H1 (cell line): ENCODE data around the gene ZNF232. TPM values are rescaled to one million over a fixed set of nuclear protein-coding genes. Genes with fewer than 3 reads are reported as not detected.
A peak's percentile ranks its signal among the peaks of the same experiment; 100 is the strongest.

ENCODE experiments used
- CTCF ChIA-PET: fragments of 300-600 bp; sonication (Branson Sonifier 250); formaldehyde crosslinking; loops from one replicate; lab custom pipeline; 2021; ENCODE audit not compliant: partially characterized antibody; lab: Charles Lee
- POLR2A ChIA-PET: fragments of 300-600 bp; sonication (Branson Sonifier 250); formaldehyde crosslinking; loops from one replicate; lab custom pipeline; 2021; ENCODE audit warnings: inconsistent platforms; ENCODE audit not compliant: partially characterized antibody; lab: Charles Lee
- DNase-seq, 2 experiments: peaks; one replicate each; pipeline versions ENCODE4 v3.0.0 to v3.0.0-alpha.2; 2010 to 2022; ENCODE audit warnings: low spot score in 2 of 2, low read depth in 1 of 2, mixed read lengths in 1 of 2
- FAIRE-seq: peaks from 2 replicates; lab custom pipeline; 2011; peaks lifted over from hg19 to GRCh38; lab: Jason Lieb, UNC
- H2AFZ ChIP-seq: 2 replicates; pipeline ENCODE4 v1.8.1; 2012; ENCODE audit warnings: low read length, inconsistent platforms
- H2AK5ac ChIP-seq: 2 replicates; pipeline ENCODE4 v1.6.1; 2013; ENCODE audit warnings: low read depth, low read length
- H2BK120ac ChIP-seq: replicated peaks from 2 replicates; pipeline ENCODE3; 2013; ENCODE audit warnings: low read depth, low read length, inconsistent platforms
- H2BK12ac ChIP-seq: 2 replicates; pipeline ENCODE4 v1.6.1; 2013; ENCODE audit warnings: low read depth, low read length
- H2BK15ac ChIP-seq: 2 replicates; pipeline ENCODE4 v1.6.1; 2013; ENCODE audit warnings: low read length
- H2BK20ac ChIP-seq: 2 replicates; pipeline ENCODE4 v1.6.1; 2013; ENCODE audit warnings: low read length
- H2BK5ac ChIP-seq: 2 replicates; pipeline ENCODE4 v1.6.1; 2013; ENCODE audit warnings: low read depth, low read length
- H3K14ac ChIP-seq: 2 replicates; pipeline ENCODE4 v1.6.1; 2013; ENCODE audit warnings: inconsistent platforms; ENCODE audit not compliant: insufficient read length
- H3K18ac ChIP-seq: 2 replicates; pipeline ENCODE4 v1.6.1; 2013; ENCODE audit warnings: low read length; ENCODE audit errors: extremely low read depth
- H3K23ac ChIP-seq: 2 replicates; pipeline ENCODE4 v1.6.1; 2013; ENCODE audit warnings: inconsistent platforms; ENCODE audit not compliant: insufficient read length
- H3K23me2 ChIP-seq: 2 replicates; pipeline ENCODE4 v1.6.1; 2013; ENCODE audit warnings: low read depth, low read length
- H3K27ac ChIP-seq: 2 replicates; pipeline ENCODE4 v1.6.1; 2011; ENCODE audit warnings: low read depth, low read length, inconsistent platforms
- H3K27me3 ChIP-seq, 4 experiments: replicated peaks in 1 of 4; 1 replicate in 1 of 4; 2 replicates in 3 of 4; pipeline versions ENCODE4 v1.6.1 to v1.8.1; 2011 to 2013; ENCODE audit warnings: low read length in 3 of 4, mild to moderate bottlenecking in 3 of 4, inconsistent platforms in 2 of 4, mixed read lengths in 2 of 4, moderate library complexity in 1 of 4; ENCODE audit not compliant: control insufficient read depth in 3 of 4, insufficient read depth in 3 of 4; ENCODE audit errors: extremely low read depth in 1 of 4
- H3K36me3 ChIP-seq, 4 experiments: 2 replicates each; pipeline versions ENCODE4 v1.6.1 to v1.8.1; 2011 to 2013; ENCODE audit warnings: mild to moderate bottlenecking in 4 of 4, low read length in 3 of 4, moderate library complexity in 2 of 4, control low read depth in 1 of 4, inconsistent platforms in 1 of 4; ENCODE audit not compliant: insufficient read depth in 4 of 4, control insufficient read depth in 2 of 4
- H3K4ac ChIP-seq: replicated peaks from 2 replicates; pipeline ENCODE3; 2013; ENCODE audit warnings: low read length, low read depth, mixed read lengths, inconsistent platforms; ENCODE audit not compliant: insufficient read length
- H3K4me1 ChIP-seq, 4 experiments: replicated peaks in 1 of 4; 1 replicate in 1 of 4; 2 replicates in 3 of 4; pipeline versions ENCODE4 v1.6.1 to v1.8.1; 2011 to 2013; ENCODE audit warnings: low read length in 3 of 4, inconsistent platforms in 2 of 4, mixed read lengths in 1 of 4; ENCODE audit not compliant: insufficient read depth in 4 of 4, control insufficient read depth in 3 of 4
- H3K4me2 ChIP-seq, 2 experiments: 2 replicates each; pipeline versions ENCODE4 v1.6.1 to v1.8.1; 2011 to 2013; ENCODE audit warnings: low read depth in 2 of 2, low read length in 2 of 2, control low read depth in 1 of 2, inconsistent platforms in 1 of 2, mild to moderate bottlenecking in 1 of 2; ENCODE audit not compliant: insufficient read depth in 1 of 2
- H3K4me3 ChIP-seq, 4 experiments: fragments of 200-600, 300-600 bp in 1 of 4; sonication (generic), shearing (Covaris generic), sonication (Bioruptor Twin) in 1 of 4; 2 replicates each; pipeline versions ENCODE4 v1.5.1 to v1.8.1; 2011 to 2016; ENCODE audit warnings: low read length in 4 of 4, low read depth in 3 of 4, control low read depth in 2 of 4, inconsistent platforms in 2 of 4, mild to moderate bottlenecking in 2 of 4, mixed read lengths in 1 of 4, moderate library complexity in 1 of 4; ENCODE audit not compliant: insufficient read depth in 2 of 4; ENCODE audit errors: extremely low read depth in 1 of 4
- H3K56ac ChIP-seq: replicated peaks from 2 replicates; pipeline ENCODE3; 2013; ENCODE audit warnings: low read depth, mild to moderate bottlenecking, mixed read lengths, low read length, inconsistent platforms; ENCODE audit not compliant: insufficient read length
- H3K79me1 ChIP-seq: 2 replicates; pipeline ENCODE4 v1.6.1; 2013; ENCODE audit warnings: low read depth, low read length, control low read depth
- H3K79me2 ChIP-seq, 2 experiments: 2 replicates each; pipeline versions ENCODE4 v1.6.1 to v1.8.1; 2012 to 2013; ENCODE audit warnings: low read length in 2 of 2, mild to moderate bottlenecking in 2 of 2, inconsistent platforms in 1 of 2; ENCODE audit not compliant: insufficient read depth in 2 of 2, control insufficient read depth in 1 of 2
- H3K9ac ChIP-seq, 4 experiments: replicated peaks in 1 of 4; 1 replicate in 1 of 4; 2 replicates in 3 of 4; pipeline versions ENCODE4 v1.6.1 to v1.8.1; 2011 to 2013; ENCODE audit warnings: low read depth in 3 of 4, low read length in 3 of 4, control low read depth in 2 of 4, mild to moderate bottlenecking in 2 of 4, moderate library complexity in 2 of 4, inconsistent platforms in 1 of 4; ENCODE audit errors: extremely low read depth in 1 of 4
- H3K9me3 ChIP-seq, 2 experiments: 2 replicates each; pipeline versions ENCODE4 v1.6.1 to v1.8.1; 2012 to 2013; ENCODE audit warnings: mild to moderate bottlenecking in 2 of 2, moderate library complexity in 2 of 2, control low read depth in 1 of 2, inconsistent platforms in 1 of 2, low read depth in 1 of 2, low read length in 1 of 2, mixed read lengths in 1 of 2; ENCODE audit not compliant: insufficient read depth in 2 of 2
- H4K20me1 ChIP-seq, 2 experiments: replicated peaks in 1 of 2; 2 replicates each; pipeline versions ENCODE3 to v1.8.1; 2011 to 2013; ENCODE audit warnings: inconsistent platforms in 2 of 2, low read length in 2 of 2, mild to moderate bottlenecking in 1 of 2; ENCODE audit not compliant: insufficient read depth in 2 of 2, control insufficient read depth in 1 of 2
- H4K5ac ChIP-seq: 2 replicates; pipeline ENCODE4 v1.6.1; 2013; ENCODE audit warnings: low read length, low read depth, mixed read lengths, inconsistent platforms; ENCODE audit not compliant: insufficient read length
- H4K8ac ChIP-seq: 2 replicates; pipeline ENCODE4 v1.8.0; 2013; ENCODE audit warnings: mild to moderate bottlenecking, moderate library complexity, low read length, inconsistent platforms; ENCODE audit not compliant: insufficient read depth; ENCODE audit errors: extremely low read depth
- H4K91ac ChIP-seq: replicated peaks from 2 replicates; pipeline ENCODE3; 2013; ENCODE audit warnings: low read length, mixed read lengths, inconsistent platforms; ENCODE audit not compliant: insufficient read length
- BACH1 ChIP-seq: IDR thresholded peaks from 2 replicates; pipeline ENCODE4 v1.6.1; 2012; ENCODE audit warnings: low read length, improper control_type of control experiment
- NANOG ChIP-seq: IDR thresholded peaks from 2 replicates; pipeline ENCODE4 v1.6.1; 2011; ENCODE audit warnings: low read length, low read depth, mild to moderate bottlenecking, inconsistent platforms; ENCODE audit not compliant: insufficient read depth, poor library complexity, severe bottlenecking
- POU5F1 ChIP-seq: IDR thresholded peaks from 2 replicates; pipeline ENCODE4 v1.6.1; 2011; ENCODE audit warnings: low read depth, mild to moderate bottlenecking, low read length, moderate library complexity
- RAD21 ChIP-seq, 2 experiments: IDR thresholded peaks in 1 of 2; conservative IDR thresholded peaks in 1 of 2; 2 replicates each; pipeline ENCODE4 v1.6.1; 2011; ENCODE audit warnings: low read depth in 2 of 2, low read length in 2 of 2, improper control_type of control experiment in 1 of 2, inconsistent platforms in 1 of 2, mild to moderate bottlenecking in 1 of 2, moderate library complexity in 1 of 2
- RNF2 ChIP-seq: fragments of 200-900, 300-1000 bp; sonication (generic); IDR thresholded peaks from 2 replicates; pipeline ENCODE4 v1.7.1; 2016; ENCODE audit warnings: borderline replicate concordance, low read depth, mild to moderate bottlenecking, antibody characterized with exemption, low read length; ENCODE audit not compliant: poor library complexity, severe bottlenecking; ENCODE audit errors: missing control alignments
- TCF12 ChIP-seq: IDR thresholded peaks from 2 replicates; pipeline ENCODE4 v1.6.1; 2011; ENCODE audit warnings: low read depth, mild to moderate bottlenecking, low read length
- WGBS, 2 experiments: shearing (Covaris generic) in 1 of 2; methylation state at CpG; one replicate each; pipeline versions ENCODE4 v1.1.6 to v1.1.7; 2013 to 2015; ENCODE audit warnings: low lambda C conversion rate in 2 of 2, mixed read lengths in 2 of 2, inconsistent platforms in 1 of 2, low coverage in 1 of 2, missing lambda C conversion rate in 1 of 2; ENCODE audit not compliant: insufficient replicate concordance in 2 of 2, insufficient coverage in 1 of 2, insufficient read length in 1 of 2; ENCODE audit errors: extremely low coverage in 1 of 2, missing lambda C conversion rate in 1 of 2; 5-methylcytosine and 5-hydroxymethylcytosine counted together
- polyA plus RNA-seq, 7 experiments: library from polyadenylated mRNA; depleted of rRNA in 3 of 7; stranded (reverse) in 5 of 7; unstranded in 2 of 7; fragments of >200 nt in 5 of 7; fragments of 200-250 nt in 2 of 7; gene quantifications; 1 replicate in 5 of 7; 2 replicates in 1 of 7; 4 replicates in 1 of 7; pipeline versions ENCODE4 v1.2.1 to v1.2.3, GENCODE V29; 2011 to 2013; ENCODE audit warnings: missing spikeins in 2 of 7, mixed read lengths in 2 of 7
- total RNA-seq: library from RNA; stranded (reverse); fragmentation: NEBNext Ultra II Directional; extraction: Animal tissue kit (Norgen Biotek cat#: 25700); gene quantifications from 2 replicates; pipeline ENCODE4 v1.2.1, GENCODE V29; 2021
- TF ChIP-seq, protein P1 (sequence below): IDR thresholded peaks from 2 replicates; pipeline ENCODE4 v1.6.1; 2011; ENCODE audit warnings: low read depth, mild to moderate bottlenecking, low read length; ENCODE audit not compliant: insufficient read depth
- TF ChIP-seq, protein P2 (sequence below): IDR thresholded peaks from 2 replicates; pipeline ENCODE4 v1.6.1; 2011; ENCODE audit warnings: low read length, improper control_type of control experiment

ZNF232 gene
- total and polyA plus RNA-seq, 2 of the 8 experiments (the other 6 are each of a cell fraction or from before 2014, with no cell fraction given), result 11.1 to 41.0 TPM

DNA sequence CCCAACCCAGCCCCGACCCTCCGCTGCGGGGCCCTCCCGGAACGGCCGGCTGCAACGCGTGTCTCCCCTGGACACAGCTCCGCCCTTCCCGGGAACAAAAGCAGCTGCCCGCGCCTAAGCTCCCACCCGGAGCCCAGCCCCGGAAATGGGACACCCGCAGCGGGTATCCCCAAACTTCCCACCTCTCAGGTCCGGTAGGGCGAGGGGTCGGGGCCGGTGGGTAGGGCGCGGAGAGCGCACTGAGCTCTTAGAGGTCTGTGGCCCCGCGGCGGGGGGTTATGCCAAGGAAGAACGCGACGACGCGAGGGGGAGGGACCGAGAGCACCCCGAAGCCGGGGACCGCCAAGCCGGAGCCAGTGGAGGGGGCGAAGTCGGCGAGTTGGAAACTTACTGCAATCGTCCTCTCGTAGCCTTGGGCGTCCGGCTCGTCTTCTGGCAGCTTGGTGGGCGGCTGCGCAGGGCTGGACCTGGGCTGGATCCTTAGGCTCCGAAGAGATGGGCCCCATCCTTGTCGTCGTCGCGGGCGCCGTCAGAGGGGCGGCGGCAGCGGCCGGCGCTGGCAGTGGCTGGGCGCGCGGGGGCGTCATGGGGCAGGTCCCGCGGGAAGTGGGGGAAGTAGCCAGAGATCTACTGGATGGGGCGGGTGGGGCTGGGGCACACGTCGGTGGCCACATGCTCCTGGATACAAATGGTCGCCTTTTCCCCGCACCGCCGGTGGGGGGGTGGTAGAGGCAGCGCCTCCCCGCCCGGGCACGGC lies 11.1 kb upstream of the ZNF232 start:
- Histone ChIP-seq H3K56ac (no peak overlapping the region), H2BK20ac (no peak overlapping the region), H3K36me3 (no peaks in the 10 kb centered on the region), H3K4me1 (peaks cover 0 to 5% (median 2%) of the 10 kb centered on the region in 4 experiments; a peak in 3 of 7 replicates), H3K23ac (no peak overlapping the region), H4K8ac (peak overlapping the region; percentile 80; the same call in 1 of the 2 replicates), H4K5ac (no peak overlapping the region), H3K79me2 (no peaks in the 10 kb centered on the region), H2AFZ (peak overlapping the region; percentile 49; the same call in 1 of the 2 replicates), H3K9me3 (peaks cover 0 to 3% of the 10 kb centered on the region in 2 experiments; a peak in 1 of 4 replicates), H3K79me1 (no peaks in the 10 kb centered on the region; the same call in 1 of the 2 replicates), H4K91ac (peak overlapping the region; percentile 80), H3K18ac (peak overlapping the region; percentile 87; the same call in 1 of the 2 replicates), H2BK15ac (no peak overlapping the region), H2AK5ac (no peak overlapping the region), H4K20me1 (peaks cover 0 to 2% of the 10 kb centered on the region in 2 experiments), H2BK12ac (peak overlapping the region; percentile 27; the same call in 1 of the 2 replicates), H3K4ac (no peak overlapping the region), H3K4me2 (peak overlapping the region; percentile 63 to 97), H3K27ac (no peak overlapping the region), H2BK5ac (no peak overlapping the region), H2BK120ac (no peak overlapping the region), H3K4me3 (peak overlapping the region; percentile 54 to 74 (median 60)), H3K9ac (peak overlapping the region in 1 of 4 experiments; percentile 47; a peak in 1 of 7 replicates), H3K23me2 (peaks cover 5% of the 10 kb centered on the region; the same call in 1 of the 2 replicates), H3K14ac (no peak overlapping the region), H3K27me3 (peaks cover 0 to 26% (median 15%) of the 10 kb centered on the region in 4 experiments; a peak in 6 of 7 replicates)
- FAIRE-seq, result no peak
- peak in 1 of 2 experiments; percentile 75 for DNase-seq
- POLR2A ChIA-PET, result interaction anchor here (1.1 to 4.2 kb wide), 4 partner anchors 9 to 40 kb away, joined by 3 to 28 read pairs (median 8); partner anchors contain the start of gene ZNF232
- CTCF ChIA-PET, result interaction anchor here (1.1 kb wide), 1 partner anchor 12 kb away, joined by 3 read pairs; no protein-coding TSS in a partner anchor
- 1% methylated on average over 43 of the region's 75 CpGs; no CpG with 5 or more reads in 1 of the 2 experiments for WGBS, 2 experiments
- no peak for TF ChIP-seq BACH1
- TF ChIP-seq, protein P1, sequence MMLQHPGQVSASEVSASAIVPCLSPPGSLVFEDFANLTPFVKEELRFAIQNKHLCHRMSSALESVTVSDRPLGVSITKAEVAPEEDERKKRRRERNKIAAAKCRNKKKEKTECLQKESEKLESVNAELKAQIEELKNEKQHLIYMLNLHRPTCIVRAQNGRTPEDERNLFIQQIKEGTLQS, result no peak
- no peak for TF ChIP-seq RAD21 (IDR thresholded peaks at IDR 0.05 in 1 of 2, conservative IDR thresholded peaks at IDR 0.05 in 1 of 2; ENCODE audit: low read depth in 2 of 2, low read length in 2 of 2)
- TF ChIP-seq, protein P2, sequence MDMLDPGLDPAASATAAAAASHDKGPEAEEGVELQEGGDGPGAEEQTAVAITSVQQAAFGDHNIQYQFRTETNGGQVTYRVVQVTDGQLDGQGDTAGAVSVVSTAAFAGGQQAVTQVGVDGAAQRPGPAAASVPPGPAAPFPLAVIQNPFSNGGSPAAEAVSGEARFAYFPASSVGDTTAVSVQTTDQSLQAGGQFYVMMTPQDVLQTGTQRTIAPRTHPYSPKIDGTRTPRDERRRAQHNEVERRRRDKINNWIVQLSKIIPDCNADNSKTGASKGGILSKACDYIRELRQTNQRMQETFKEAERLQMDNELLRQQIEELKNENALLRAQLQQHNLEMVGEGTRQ, result no peak
- no peak for TF ChIP-seq POU5F1
- TF ChIP-seq NANOG, result no peak
- no peak for TF ChIP-seq TCF12
- TF ChIP-seq RNF2, result no peak
